NCI-H2107 (cell line): ENCODE results near the gene PNLIPRP3.

Source experiments
- DNase-seq: peaks from one replicate; lab custom pipeline; 2025; lab: John Stamatoyannopoulos, UW

PNLIPRP3 gene

DNA sequence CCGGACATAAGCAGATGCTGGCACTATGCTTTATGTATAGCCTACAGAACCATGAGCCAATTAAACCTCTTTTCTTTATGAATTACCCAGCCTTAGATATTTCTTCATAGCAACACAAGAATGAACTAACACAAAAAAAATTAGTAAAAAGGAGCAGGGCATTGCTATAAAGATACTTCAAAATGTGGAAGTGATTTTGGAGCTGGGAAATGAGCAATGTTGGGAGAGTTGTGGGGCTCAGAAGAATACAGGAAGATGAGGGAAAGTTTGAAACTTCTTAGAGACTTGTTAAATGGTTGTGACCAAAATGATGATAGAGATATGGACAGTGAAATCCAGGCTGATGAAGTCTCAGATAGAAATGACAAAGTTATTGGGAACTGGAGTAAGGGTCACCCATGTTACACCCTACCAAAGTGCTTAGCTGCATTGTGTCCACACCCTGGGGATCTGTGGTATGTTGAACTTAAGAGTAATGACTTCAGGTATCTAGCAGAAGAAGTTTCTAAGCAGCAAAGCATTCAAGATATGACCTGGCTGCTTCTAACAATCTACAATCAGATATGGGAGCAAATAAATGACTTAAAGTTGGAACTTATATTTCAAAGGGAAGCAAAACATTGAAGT lies 24.2 kb downstream of the PNLIPRP3 start:
- DNase-seq: no peak

DNA sequence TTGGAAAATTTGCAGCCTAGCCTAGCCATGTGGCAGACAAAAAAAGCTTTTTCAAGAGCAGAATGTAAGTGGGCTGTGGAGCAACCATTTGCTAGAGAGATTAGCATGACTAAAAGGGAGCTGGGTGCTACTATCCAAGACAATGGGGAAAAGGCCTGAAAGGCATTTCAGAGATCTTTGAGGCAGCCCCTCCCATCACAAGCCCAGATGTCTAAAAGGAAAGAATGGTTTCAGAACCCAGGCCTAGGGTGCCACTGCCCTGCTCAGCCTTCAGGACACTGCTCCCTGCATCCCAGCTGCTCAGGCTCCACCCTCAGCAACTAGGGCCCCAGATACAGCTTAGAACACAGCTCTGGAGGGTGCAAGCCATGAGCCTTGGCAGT lies 24.7 kb downstream of the PNLIPRP3 start:
- DNase-seq: no peak

DNA sequence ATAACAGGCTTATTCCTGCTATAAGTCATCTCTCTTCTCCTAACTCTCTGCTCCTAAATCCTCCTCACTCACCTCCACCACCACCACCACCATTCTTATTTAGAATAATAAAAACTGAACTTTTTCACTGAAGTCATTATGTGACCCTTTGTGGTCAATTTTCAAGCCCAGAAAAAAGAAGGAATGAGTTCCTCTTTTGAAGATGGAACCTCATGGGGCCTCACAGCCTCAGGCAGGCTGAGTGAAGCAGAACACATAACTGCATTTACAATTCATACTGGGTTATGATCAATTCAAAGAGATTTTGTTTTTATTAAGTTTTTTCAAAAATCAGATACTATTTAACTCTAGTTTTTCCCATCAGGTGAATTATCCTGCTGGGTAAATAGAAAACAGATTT lies 29.8 kb downstream of the PNLIPRP3 start:
- no peak for DNase-seq

DNA sequence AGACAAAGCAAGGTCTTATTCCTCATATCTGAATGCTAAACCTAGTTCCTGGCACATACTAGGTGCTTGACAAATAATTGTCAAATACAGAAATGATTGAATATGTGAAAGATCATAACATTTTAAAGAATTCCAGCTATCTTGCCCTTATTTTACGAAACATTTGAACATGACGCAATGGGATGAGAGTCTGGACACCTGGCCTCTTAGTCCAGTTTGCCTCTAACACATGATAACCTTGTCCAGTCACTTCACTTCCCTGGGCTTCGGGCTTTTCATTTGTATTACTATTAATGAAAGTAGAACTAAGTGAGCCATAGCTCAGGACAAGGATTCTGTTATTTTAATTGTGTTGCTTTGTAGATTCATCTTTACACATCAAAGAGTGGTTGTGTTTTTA lies 32.6 kb downstream of the PNLIPRP3 start:
- no peak for DNase-seq

DNA sequence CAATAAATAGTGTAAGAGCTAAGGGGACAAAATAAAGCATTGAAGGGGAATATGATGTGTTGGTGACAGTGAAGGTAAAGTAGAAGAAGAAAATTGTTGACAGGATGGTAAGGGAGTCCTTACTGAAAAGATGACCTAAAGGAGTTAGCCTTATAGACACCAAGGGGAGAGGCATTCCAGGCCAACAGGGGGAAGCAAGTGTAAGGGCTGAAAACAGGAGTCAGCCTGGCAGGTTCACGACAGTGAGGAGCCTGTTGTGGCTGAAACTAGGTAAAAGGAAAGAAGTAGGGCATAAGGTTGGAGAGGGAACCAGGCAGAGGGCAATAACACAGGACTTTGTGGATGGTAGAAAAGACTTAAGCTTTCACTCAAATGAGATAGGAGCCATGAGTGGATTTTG lies 34.0 kb downstream of the PNLIPRP3 start:
- DNase-seq: no peak

DNA sequence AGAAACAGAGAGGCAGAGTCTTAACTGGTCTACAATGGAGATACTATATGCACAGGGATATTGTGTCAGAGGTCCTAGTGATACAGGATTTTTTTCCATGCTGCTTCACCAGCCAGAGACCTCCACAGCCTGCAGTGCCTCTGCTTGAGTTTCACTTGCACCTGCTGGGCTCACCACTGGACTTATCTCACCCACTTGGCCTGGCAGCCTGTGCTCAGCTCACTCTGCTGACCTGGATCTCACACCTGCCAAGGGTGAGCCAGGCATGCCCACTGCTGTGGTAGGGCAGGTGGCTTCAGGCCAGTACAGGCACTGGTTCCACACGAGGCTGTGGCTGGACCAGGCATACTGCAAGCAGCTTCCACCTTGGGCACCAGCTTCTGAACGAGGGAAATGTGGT lies 36.6 kb downstream of the PNLIPRP3 start:
- no peak for DNase-seq

DNA sequence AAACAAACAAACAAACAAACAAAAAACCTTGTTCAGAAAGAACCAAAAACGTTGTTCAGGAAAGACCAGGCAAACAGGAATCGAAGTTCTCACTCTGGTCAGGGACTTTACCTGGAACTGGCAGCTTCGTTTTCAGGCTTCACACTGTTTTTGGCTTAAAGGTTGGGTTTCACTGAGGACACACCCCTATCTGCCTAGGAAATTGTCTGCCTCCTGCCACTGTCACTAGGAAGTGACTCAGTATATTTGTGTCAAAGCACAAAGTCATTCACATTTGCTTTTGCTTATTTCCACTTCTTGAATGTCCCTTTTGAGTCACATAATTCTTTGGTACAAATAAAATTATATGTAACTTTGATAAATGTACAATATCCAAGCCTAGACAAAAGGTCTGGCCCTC lies 37.9 kb downstream of the PNLIPRP3 start:
- DNase-seq: no peak

DNA sequence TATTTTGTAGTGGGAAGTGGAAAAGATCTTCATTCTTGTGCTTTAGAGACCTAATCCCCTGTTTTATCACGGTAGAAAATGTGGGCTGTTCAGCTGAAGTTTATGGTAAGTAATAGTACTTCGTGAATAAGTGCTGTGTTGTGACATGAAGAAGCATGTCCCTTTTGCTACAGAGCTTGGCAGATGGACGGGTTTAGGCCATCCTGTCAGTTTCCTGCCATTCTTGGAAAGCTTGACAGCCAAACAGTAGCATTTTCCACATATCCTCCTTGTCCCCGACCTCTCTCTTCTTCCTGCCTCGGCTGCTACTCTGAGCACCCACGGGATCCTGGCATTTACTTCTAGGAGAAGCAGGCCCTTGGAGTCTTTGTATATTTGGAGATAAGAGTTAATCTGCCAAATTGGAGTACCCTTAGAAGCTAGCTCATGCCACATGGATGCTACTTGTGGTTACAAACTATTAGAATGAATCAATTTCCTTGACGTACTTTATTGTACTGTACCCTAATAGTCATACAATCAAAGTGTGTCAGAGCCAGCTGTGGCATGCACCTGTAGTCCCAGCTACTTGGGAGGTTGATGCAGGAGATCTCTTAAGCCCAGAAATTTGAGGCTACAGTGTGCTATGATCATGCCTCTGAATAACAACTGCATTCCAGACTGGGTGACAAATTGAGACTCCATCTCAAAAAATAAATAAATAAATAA lies 39.2 kb downstream of the PNLIPRP3 start:
- DNase-seq: no peak

DNA sequence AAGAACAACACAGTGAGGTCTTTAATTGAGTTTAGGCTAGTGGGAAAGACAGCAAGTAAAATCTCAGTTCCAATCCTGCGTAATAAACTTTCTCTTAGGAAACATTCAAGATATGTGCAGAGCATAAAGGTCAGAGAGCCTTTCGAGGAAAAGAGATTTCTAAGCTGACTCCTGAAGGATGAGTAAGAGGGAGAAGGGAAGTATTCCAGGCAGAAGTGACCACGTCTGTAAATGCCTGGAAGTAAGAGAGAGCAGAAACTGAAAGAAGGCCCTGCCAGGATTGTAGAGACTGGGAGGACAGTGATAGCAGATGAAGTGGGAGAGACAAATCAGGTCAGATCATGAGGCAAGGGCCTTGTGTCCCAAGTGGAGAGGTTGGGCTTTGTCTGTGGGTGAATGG lies 41.8 kb downstream of the PNLIPRP3 start:
- no peak for DNase-seq

DNA sequence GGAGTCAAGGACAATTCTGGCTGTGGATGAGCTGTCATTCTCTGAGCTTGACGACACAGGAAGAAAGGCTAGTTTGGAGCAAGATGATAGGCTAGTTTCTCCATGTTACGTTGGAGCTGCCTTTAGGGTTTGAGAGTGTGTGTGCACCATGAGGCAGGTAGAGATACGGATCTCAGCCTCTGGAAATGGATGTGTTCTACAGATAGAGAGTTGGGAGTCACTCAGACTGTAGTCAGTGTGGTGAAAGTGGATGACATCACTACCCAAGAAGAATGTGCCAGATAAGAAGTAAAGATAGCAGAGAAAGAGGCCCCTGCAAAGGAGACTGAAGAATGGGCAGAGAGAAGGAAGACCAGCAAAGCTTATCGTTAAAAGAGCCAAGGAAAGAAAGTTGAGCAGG lies 42.4 kb downstream of the PNLIPRP3 start:
- DNase-seq: no peak

DNA sequence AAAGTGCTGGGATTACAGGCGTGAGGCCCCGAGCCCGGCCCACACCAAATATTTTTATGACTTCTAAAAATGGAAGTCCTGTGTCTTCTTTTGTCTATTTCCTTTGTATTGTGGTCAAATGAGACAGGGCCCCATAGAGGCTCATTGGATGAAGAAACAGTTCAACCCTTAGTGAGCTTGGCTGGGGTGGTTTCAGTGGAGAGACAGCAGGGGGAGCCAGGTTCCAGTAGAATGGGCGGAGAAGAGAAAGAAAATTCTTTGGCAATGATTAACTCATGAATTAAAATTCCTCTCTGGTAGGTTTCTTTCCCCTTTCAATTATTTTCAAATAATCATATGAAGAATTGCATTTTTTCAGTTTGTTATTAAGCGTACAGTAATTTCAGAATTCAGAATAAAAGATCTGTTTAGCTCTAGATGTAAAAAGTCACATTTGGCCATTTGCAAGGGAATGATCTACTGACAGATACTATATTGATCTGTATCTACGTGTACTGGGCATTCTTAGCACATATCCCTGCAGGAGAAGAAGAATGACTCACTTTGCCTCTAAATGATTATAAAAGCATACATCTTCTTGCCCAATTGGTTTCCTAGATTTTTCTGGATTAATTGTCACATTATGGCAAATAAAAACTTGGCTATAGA lies 43.2 kb downstream of the PNLIPRP3 start:
- no peak for DNase-seq

DNA sequence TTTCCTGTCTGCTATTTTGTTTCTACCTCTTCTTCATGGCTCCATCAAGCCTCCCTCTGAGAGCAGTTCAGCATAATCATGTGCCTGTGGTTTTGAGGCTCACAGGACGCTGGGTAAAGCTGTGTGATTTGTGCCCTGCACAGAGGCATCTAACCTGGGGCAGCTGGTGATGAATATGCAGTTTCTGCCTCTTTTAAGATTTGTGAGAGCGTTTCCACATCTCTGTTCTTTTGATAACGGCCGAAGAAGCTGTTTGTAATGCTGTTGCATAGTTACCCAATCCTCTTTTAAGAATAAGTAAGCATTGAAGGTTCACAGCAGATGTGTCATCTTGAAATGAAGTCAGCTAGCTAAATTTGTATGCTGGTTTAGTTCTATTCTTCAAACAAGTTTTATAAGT lies 45.2 kb downstream of the PNLIPRP3 start:
- no peak for DNase-seq

DNA sequence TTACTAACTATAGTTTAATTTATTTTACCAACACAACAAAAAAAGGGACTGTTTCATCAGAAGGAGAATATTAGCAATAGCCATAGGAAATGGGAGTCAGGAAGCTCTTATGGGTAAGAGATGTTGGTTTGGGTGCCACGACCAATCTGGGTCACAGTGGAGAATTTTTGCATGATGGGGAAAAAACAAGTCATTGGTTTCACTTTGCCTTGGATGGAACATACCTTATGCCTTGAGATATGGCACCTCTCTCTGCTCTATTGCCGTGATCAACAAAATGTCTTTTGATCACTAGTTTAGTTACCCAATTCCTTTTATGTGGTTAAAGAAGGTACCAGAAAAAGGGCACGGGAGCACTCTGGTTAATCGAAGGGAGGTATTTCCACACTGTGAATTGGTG lies 48.2 kb downstream of the PNLIPRP3 start:
- no peak for DNase-seq

DNA sequence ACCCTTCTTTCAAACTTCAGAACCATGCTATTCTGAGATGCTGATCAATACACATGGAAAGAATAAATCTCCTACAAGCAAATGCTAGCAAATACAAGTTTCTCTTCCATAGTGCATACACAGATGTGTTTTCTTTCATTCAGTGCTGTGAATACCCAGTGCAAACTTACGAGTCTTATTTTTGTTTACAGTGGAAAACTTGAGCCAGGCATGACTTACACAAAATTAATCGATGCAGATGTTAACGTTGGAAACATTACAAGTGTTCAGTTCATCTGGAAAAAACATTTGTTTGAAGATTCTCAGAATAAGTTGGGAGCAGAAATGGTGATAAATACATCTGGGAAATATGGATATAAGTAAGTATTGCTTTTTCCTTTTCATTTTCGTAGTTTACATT lies 48.8 kb downstream of the PNLIPRP3 start:
- DNase-seq: no peak

DNA sequence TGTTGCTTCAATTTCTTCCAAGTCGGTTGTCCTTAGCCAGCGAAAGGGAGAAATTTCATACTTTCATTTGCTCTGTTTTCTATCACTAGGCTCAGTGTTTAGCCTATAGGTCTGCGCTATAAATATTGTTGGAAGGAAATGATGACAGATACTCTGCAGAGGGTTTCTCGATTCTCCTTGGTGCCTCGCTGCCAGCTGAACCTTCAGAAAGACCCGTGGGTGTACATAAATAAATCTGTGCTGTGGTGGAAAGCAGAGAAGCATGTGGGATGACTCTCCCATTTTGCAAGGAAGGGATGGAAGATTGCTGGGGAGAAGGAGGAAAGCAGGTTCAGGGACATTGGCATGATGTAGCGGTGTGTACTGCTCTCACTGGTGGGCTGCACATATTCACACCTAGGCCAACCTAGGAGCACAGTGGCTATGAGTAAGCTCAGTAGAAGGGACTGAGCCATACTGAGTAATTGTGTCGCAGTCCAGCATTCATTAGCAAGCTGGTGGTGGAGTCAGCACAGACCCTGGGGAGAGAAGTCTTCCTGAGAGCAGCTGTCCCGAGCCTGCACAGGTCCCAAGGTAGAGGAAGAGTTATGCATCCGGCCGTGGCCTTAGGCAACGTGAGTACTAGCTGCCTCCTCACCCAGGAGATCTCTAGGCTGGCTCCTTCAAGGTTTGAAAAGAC lies 50.5 kb downstream of the PNLIPRP3 start:
- no peak for DNase-seq

DNA sequence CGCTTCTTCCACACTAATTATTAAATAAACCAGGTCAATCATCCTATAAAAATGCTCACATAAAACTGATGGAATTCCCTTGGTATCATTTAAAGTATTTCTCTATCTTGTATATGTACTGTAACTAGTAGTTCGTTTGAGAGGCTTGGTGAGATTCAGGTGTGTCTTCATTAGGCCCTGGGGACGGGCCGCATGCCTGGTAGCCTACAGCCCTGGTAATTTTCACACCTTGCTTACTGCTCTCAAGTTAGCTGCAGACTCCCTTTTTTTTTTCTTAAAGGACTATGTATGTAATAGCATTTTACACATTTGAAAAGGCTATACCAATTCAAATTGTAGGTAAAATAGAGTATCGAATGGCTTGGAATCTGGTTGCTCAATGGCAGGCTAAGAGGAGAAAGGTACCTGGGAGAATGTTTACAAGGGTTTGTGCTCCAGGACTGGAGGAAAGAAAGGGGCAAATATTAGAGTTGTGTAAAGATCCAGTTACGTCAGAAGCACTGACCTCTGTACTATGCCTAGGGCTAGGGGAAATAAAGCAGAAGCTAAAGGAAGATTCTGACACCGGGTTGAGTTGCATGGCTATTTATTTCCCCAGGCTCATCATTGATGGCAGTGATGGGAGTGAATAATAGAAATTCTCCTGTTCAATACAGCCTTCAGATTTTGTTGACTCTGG lies 59.3 kb downstream of the PNLIPRP3 start:
- DNase-seq: no peak

DNA sequence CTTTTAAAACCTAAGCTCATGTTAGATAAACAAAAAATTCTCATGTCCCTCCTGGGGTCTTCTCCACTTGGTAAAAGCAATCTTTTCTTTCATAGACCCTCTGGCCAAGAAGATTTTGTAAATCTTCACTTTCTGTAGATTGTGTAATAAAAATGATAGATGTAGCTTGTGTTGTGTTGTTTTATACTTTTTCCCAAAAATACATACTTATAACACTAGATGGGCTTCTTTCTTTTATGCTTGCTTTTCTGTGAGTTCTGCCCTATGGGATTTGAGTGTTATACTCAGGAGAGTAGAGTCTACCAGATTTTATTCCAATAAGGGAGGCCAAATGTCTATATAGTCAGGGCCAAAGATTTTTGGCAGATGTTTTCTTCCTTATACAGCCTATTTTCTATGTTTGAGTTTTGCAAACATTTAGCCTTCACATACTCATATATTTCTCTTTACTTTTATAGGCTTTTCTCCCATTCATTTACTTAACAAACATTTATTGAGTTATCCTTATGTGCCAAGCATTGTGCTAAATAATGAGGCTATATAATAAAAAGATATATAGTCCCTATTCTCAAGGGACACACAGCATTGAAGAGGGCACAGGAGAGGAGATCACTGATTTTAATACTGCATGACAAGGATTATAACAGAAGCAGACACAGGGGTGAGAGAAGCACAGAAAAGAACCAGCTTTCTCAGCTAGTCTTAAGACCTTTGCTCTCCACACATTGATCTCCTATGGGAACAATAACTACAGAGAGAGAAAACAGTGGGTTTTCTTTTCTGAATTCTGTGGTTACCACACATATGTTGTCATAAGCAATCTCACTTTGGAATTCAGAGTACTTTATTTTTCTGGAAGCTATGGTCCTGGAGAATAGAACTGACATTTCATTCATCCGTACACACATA lies 60.1 kb downstream of the PNLIPRP3 start:
- no peak for DNase-seq

DNA sequence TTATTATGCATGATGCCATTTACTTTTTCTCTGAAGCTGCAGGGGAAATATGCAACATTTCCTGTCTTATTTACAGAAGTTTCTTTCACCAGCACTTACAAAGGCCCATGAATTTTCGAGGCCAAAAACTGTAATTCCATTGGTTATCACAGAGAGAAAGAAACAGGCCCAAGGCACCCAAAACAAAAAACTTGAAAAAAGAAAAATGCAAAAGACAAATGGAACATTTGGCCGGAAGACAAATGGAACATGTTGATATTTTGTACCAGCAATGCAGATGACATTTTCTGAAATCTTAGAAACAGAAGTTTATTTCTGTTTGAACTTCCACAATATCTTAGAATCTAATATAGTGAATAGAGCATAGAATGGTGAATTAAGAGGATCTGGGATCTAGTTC lies 61.8 kb downstream of the PNLIPRP3 start:
- no peak for DNase-seq

DNA sequence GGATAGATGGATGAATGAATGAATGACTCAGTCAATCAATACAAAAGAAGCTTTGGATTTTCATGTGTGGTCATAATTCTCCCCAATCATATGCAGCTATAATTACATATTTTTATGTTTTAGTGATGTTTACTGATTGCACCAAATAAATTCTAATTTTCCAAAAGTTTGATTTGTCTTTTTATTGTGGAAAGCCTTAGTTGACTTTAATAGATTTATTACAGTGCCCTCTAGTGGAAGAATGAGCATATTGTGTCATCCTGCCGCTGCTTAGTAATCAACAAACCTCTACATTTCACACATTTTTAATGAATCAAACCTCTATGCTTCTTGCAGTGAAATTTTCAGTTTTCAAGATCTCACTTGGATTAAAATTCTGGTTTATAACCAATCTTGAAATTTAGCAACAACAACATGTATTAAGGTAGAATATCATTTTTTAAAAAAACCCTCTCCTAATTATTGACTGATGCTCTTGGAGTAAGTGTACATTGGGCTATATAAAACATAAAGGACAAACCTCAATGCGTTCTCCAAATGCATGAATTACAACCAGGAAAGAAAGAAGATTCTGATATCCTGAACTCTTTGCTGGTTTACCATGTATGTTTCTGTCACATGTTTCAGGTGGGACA lies 62.5 kb downstream of the PNLIPRP3 start:
- no peak for DNase-seq

DNA sequence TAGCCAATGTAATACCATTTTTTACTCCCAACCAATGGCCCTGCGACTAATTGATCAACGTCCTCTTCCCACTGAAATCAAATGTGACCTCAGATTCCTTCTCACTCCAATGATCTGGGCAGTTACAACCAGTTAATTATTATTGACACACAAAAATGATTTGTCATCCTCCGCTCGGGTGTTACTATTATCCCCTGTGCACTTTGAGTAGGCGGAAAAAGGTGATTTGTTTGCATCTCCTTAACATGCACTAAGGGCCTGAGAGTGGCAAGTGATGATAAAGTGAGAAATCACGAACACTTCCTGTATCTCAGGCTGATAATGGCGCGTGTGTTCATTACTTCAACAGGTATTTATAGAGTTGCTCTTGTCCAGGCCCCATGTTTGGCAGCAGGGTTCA lies 77.1 kb downstream of the PNLIPRP3 start:
- DNase-seq: no peak

DNA sequence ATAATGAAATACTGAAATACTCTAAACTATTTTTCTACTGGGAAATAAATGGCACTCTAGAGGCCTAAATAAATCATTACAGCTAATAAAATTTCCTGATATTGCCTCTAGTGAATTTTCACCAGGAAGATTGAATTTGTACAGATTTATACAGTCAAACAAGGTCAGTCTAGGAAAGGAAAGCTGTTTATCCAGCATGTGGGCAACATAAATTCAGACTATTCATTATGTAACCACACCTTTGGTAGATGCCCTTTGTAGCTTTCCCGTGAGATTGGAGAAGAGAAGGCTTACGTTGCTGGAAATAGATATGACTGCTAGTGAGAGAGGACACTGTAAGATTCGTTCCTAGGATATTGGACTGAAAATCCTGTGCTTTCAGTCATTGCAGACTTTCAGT lies 82.9 kb downstream of the PNLIPRP3 start:
- no peak for DNase-seq
